NCI-H748 (cell line): ENCODE data around the gene MAPKAP1.
A peak's percentile ranks its signal among the peaks of the same experiment; 100 is the strongest.

Experiments
- DNase-seq: peaks from one replicate; lab custom pipeline; 2025; ENCODE audit not compliant: unreplicated experiment; lab: John Stamatoyannopoulos, UW

The MAPKAP1 gene

DNA sequence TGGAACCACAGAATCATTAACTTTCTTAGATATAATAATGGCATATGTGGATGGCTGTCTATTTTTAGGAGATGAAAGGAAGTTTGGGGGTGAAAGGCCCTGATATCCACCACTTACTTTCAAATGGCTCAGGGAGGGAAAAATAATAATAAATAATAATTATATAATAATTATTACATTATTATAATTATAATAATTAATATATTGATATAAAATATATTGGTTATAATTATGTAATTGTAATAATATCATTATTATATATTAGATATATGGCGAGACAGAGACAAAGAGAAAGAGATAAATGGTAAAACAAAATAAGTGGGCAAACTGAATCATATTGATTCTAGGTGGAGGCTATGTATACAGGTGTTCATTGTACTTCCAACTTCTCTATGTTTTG is 308.8 kb downstream of the MAPKAP1 start:
- no peak for DNase-seq

DNA sequence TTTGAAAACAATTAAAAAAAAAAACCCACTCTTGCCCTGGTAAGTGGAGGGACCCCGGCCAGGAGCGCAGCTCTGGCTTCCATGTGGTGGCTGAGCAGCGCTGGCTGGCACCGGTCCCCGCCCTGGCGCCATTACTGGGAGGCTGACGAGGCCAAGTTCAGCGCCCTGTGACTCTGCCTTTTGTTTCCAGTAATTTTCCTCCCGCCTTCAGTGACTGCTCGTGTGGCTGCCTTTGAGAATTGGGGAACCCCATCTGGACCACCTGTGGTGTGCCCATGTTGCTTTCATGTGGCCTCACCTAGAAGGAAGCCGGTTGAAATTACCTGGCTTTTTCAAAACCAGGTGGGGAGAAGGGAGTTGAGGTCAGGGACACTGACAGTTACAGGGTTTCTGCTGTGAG is 309.3 kb downstream of the MAPKAP1 start:
- peak; percentile 65 for DNase-seq

GRCh38 chr9:125396799-125397198 is 310.2 kb downstream of the MAPKAP1 start:
- no peak for DNase-seq

DNA sequence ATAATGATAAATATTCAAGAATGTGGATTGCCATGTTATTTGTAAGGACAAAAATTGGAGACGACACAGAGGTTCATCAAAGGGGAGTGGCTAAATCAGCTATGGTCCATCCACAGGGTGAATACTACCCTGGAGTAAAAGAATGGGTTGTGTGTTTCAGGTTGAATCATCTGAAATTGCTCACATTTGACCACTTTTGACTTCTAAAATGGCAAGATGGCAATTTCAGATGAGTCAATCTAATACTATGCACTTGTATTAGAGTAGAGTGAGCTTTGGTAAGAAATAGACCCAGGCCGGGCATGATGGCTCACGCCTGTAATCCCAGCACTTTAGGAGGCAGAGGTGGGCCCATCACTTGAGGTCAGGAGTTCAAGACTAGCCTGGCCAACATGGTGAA is 313.6 kb downstream of the MAPKAP1 start:
- DNase-seq, result no peak

- DNase-seq, result no peak
Observed at GRCh38 chr9:125391704-125392103, 315.3 kb downstream of the MAPKAP1 start.

DNA sequence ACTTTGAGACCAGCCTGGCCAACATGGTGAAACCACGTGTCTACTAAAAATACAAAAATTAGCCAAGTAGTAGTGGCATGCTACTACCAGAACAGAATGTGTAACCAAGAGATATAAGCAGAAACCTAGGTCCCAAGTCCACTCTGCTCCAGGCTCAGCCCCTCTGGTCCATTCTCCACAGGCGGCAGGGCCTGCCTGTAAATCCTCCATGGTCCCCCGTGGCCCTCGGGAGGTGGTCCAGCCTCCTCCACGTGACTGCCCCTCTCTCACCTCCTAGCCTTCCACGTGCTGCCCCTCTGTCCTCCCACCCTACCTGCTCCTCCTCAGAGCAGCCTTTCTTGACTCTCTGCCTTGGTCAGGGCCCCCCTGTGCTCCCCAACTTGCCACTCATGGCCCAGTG is 318.0 kb downstream of the MAPKAP1 start:
- no peak for DNase-seq

GRCh38 chr9:125387861-125388524 is 319.0 kb downstream of the MAPKAP1 start:
- DNase-seq, result no peak
